G401.6 (cell line): Measurements from ENCODE around the gene SLC9B2.
A peak's percentile ranks its signal among the peaks of the same experiment; 100 is the strongest.

ENCODE experiments used
- FAIRE-seq: peaks from 2 replicates; lab custom pipeline; 2012; peaks lifted over from hg19 to GRCh38; lab: Jason Lieb, UNC

The SLC9B2 gene, protein sequence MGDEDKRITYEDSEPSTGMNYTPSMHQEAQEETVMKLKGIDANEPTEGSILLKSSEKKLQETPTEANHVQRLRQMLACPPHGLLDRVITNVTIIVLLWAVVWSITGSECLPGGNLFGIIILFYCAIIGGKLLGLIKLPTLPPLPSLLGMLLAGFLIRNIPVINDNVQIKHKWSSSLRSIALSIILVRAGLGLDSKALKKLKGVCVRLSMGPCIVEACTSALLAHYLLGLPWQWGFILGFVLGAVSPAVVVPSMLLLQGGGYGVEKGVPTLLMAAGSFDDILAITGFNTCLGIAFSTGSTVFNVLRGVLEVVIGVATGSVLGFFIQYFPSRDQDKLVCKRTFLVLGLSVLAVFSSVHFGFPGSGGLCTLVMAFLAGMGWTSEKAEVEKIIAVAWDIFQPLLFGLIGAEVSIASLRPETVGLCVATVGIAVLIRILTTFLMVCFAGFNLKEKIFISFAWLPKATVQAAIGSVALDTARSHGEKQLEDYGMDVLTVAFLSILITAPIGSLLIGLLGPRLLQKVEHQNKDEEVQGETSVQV

DNA sequence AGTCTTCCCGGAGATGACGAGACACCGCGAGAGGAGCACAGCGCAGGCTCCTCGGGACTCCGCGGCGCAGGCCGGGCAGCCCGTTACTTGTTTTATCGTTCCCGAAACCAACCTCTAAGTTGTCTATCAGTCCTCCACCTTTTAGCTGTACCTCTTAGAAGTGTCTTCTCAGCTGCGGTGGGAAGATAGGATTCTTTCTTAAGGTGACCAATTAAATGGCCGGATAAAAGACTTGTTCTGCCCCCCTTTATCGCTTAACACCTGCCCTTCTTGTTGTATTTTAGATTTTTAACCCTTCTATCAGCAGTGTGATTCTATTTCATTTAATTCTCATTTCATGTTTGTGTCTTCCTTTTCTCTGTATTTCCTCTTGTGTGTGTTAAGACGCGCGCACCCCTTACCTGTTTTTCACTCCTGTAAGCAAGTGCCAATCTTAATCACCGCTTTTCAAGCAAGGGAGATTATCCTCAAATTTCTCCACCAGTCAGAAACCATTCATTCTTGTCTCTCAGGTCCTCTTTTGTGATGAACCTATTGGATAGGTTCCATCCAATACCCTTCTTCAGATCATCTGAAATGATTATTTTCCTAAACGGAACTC is at the start of gene SLC9B2:
SLC9B2 (minus strand) TSS at position 15 of the 601 bp plus-strand sequence. CDS start 9,211 bp downstream, outside the sequence.
- no peak for FAIRE-seq

DNA sequence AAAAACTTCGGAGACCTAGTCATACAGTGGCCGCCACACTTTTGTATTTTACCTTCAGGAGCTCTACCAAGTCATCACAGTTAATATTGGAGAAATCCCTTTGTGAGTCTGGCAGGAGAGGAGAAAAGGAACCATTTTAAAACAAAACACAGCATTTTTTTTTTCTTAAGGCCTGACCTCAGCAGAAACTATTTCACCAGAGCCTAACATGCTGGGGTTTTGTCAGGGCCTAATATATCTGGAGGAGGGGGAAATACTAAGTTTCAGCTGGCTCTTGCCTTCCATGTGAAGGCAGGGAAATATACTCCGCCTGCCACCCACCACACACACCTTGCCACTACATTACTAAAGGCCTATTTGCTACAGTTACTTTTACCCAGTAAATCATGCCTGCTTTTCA is 49.6 kb upstream of the SLC9B2 start:
- no peak for FAIRE-seq

DNA sequence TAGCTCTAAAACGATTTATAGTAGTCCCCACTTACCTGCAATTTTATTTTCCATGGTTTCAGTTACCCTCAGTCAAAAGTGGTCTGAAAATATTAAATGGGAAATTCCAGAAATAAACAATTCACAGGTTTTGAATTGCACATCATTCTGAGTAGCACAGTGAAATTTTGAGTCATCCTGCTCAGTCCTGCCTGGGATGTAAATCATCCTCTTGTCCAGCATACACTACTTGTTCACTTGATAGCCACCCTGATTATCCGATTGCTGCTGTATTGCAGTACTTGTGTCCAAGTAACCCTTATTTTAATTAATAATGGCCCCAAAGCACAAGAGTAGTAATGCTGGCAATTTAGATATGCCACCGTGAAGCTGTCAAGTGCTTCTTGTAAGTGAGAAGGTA is 46.6 kb upstream of the SLC9B2 start:
- no peak for FAIRE-seq

DNA sequence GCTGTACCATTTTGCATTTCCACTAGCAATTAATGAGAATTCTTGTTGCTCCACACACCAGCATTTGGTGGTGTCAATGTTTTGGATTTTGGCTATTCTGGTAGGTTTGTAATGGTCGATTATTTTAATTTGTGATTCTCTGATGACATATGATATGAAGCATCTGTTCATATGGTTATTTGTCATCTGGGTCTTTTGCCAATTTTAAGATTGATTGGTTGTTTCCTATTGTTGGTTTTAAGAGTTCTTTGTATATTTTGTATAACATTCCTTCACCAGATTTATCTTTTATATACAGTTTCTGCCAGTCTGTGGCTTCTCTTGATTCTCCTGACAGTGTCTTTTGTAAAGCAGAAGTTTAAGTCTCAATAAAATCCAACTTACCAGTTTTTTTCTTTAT is 41.6 kb upstream of the SLC9B2 start:
- no peak for FAIRE-seq

DNA sequence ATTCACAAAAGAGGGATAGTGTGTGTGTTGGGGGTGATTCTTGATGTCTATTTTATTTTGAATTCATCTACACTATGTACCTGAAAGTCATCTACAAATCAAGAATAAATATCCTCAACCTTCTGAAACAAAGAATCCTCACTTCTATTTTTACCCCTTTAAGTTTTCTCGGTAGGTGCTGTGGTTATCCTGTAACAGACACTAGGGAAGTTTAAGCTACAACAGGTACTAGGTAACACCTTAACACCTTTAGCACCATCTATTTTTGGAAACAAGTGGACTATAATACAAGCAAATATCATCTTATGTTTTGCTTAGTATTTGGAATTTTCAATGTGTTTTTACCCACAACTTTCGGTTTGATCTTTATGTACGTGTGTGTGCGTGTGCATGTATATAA is 35.0 kb upstream of the SLC9B2 start:
- FAIRE-seq: no peak

DNA sequence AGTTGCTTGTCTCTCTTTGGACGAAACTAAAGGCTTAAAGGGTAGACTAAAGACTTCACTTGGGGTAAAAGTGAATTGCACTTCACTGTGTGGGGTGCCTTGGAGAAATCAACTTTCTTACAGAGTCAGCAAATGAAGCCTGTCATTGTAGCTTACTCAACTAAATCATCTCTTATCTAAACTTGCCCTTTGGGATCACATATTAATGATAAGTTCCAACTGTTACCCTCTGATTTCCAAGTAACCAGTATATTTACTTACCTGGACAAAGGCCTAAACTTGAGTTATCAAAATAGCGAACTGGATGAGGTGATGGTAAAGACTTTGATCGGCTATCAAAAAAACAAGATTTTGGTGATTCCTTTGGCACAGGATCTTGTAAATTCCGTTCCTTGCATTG is 32.0 kb upstream of the SLC9B2 start:
- no peak for FAIRE-seq

DNA sequence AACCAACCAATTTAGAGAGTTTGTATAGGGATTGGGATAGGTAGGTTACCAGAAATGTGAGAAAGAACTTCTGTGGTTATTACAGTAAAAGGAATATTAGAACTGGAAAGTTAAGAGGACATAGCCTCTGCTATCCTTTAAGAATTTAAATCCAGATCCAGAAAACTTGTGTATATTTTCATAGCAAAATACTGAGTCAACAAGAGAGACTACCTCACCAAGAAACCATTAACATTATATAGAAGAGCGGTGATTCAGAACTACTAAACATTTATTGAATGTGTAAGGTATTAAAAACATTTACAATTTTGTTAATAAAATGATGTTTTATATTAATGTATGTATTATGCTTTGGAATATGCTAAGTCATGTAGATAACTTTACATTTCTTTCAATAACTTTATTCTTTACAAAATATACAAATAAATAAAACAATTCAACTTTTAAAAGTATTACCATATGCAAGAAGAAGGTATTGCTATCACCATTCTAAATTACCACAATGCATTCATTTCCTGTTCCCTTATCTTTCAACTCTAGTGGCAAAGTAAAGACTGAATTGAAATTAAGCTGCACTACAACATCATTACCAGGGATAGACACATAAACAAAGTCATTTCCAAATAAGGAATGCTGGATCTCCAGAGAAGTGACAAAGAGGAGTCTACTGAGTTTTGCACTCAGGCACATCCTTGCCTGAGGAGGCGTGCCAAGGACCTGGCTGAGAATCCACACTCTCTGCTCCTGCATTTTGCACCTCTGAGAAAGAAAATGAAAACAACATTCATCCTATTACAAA is 29.2 kb upstream of the SLC9B2 start:
- peak; percentile 80 for FAIRE-seq

DNA sequence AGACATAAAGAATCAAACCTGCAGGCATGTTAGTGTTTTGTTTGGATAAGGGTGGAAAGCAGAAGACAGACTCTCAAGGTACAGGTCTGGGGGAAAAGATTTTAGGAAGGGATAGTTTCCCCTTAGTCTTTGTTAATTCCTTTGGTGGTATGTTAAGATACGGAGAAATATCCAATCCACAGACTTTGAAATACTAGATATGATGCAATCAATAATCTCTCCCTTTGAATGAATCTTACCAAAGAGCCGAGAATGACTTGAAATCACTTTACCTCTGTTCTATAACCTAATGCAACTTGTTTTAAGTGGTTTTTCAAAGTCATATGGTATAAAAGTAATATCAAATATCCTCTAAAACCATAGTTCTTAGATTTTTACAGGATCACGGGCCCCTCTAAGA is 28.3 kb upstream of the SLC9B2 start:
- no peak for FAIRE-seq

DNA sequence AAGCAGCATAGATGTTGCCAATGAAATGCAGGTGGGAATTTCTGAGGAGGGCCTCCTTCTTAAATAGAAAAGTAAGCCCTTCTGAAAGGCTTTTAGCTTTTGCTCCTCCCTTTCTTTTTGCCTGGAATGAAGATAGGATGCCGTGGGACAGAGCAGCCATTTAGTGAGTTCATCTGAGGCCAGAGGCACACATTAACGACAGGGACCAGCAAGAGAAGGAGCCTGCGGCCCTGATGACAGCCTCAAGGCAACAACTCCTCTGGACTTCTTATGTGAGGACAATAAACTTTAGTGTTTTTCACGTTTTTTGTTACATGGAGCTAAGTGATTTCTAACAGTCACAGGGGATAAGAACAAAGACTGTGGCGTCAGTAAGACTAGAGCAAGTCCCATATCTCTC is 24.1 kb upstream of the SLC9B2 start:
- no peak for FAIRE-seq

DNA sequence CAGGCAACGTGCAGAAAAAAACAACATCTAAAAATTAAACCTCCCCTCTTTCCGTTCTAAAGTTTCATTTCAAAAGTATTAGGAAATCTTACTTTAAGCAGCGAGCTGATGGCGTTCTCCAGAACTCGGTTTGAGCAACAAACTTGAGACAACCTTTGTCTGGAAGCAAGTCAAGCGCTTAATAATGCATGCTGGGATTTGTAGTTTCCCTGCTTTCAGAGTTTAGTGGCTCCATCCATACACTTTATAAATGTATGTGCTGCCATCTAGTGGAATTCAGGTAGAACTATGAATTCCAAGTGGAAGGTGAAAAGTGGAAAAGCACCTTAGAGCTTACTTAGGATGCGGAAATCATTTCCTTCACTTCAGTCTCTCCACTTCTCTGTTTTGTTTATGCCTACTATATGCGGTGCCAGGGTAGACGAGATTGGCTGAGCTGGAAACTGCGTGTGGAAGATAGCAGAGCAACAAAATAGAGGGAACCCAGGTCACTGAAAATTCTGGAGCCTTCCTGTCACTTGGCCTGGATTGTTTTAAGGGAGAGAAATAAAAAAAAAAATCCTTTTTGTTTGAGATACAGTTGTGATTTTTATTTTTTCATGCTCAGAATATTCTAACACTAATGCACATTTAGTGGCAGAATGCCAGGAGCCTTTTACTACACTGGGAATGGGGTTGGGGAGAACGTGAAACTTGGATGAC is 23.3 kb upstream of the SLC9B2 start, which contains the start of gene BDH2:
BDH2 (minus strand) TSS at position 144 of the 702 bp plus-strand sequence. CDS start 3,580 bp downstream, outside the sequence.
- peak; percentile 99 for FAIRE-seq

DNA sequence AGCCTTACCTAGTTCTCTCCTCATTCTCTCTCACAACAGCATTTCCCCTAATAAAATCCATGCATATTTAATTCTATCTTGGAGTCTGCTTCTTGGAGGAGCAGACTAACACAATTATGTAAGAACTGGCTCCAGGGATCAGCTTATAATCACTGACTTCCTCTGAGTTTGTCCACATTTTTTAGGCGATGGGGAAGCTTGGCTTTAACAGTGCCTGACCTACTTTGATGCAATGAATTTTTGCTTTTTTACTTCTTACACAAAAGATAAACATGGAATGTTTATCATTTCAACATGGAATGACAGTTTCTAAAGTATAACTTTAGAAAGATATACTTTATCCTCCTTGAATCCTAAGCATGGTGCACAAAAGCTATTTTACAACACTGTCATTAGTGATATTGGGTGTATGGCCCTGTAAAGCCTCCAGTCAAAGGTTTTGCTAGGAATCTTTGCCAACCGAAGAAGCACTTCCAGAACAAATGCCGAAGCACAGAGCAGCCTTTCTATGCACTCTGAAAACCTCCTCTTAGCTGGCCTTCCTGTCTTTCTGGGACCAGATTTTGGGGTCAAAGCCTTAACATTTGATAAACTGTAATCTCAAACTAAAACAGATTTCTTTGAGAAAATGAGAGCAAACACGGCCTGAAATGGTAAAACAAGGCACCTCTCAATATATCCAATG is 22.3 kb upstream of the SLC9B2 start:
- no peak for FAIRE-seq

DNA sequence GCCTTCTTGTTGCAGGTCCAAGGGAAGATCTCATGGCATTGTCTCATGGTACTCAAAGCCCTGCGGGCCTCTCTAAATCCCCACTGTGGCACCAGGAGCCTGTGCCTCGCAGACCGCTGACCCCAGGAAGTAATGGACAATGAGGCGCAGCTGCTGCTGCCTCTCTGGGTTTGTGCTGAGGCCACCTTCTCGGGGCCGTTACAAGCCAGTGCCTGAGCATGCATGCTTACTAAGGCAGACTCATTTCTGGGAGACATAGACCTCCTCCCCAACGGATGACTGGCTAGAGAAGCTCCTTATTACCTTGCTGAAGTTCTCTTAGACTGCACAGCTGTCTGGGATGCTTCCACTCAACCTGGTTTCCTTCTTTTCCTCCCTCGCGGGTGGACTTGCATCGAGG is 21.8 kb upstream of the SLC9B2 start:
- FAIRE-seq: no peak

DNA sequence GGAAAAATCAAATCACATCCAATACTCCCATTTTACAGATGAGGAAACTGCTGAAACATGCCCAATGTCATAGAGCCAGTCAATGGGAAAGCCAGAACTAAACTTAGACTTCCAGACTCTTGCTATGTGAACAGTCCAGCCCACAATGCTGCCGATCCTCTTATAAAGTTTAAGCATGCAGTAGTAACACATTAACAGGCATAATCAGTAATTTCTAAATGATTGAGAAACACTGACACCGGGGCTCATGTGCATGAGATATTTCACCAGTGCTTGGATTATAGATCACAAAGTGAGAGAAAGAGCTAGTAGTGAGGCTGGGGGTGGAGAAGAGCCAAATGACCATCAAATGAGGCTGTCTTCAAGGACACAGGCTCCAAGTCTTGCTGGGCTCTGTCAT is 20.6 kb upstream of the SLC9B2 start:
- FAIRE-seq: no peak

DNA sequence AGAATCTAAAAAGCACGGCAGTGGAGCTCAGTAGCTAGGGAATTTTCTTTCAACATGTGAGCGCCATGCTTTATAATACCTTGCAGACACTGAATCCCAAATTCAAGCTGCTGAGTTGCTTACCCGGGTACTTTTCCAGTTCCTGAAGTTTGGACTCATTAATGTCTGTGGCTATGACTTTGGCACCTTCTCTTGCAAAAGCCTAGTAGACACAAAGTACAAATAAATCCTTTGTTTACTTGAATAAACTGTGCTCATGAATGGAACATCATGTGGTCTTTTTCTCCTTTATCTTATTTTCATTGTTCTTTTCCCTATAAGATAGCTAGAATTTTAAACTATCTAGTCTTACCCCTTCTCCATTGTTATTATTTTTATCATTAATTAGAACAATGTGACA is 18.5 kb upstream of the SLC9B2 start:
- peak; percentile 6 for FAIRE-seq

DNA sequence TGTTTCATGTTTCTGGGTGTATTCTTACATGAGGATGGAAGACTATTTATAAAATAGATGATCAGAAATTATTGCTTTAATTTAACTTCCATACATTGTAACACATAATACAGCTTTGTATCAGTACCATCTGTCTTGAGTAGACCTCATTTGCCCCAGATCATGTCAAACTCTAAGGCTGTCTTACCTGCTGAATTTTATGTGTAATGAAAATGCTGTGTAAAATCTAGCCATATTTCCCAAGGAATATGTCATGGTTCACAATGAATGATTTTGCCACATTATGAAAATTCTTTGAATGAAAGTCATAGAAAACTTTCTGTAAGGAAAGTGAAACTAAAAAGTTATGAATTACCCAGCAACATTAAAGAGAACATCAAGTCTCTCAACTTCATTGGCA is 15.7 kb upstream of the SLC9B2 start:
- FAIRE-seq: no peak

DNA sequence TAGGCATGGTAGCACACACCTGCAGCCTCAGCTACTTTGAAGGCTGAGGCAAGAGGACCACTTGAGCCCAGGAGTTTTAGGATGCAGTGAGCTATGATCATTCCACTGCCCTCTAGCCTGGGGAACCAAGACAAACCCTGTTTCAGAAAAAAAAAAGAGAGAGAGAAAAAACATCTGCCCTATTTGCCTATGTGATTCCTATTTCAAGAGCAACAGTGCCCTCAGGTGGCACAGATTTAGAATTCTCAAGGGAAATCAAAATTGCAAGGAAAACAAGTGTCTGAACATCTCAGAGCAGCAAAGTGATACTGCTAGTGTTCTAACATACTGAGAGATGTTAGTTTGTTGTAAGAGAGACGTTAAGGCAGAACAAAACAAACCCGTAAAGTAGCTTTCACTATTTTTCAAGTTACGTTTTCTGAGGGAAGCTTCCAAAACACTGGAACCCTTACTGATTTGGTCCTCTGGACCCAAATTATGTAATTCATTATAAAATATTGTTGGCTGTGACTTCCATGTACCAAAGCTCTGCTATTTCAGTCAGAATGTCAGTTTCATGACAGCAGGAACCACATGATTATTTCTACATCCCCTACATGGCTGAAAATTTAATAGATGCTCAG is 15.2 kb upstream of the SLC9B2 start:
- FAIRE-seq: peak; percentile 97

DNA sequence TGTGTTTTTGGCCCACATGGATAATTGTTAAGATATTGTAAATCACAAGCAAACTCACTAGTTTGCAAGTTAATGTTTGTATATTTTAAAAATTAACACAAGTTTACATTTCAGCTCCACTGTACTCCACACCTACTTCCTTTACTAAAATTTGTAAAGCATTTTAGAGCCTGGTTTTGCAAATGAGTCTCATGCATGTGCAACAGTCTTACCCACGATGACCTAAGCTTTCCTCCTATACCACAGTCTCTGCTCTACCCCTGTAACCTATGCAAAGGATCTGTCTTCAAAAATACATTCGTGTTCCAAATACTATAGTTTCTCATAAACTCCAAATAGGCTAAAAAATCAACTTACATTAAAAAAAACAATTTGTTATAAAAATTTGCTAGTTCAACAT is 12.9 kb upstream of the SLC9B2 start:
- no peak for FAIRE-seq

DNA sequence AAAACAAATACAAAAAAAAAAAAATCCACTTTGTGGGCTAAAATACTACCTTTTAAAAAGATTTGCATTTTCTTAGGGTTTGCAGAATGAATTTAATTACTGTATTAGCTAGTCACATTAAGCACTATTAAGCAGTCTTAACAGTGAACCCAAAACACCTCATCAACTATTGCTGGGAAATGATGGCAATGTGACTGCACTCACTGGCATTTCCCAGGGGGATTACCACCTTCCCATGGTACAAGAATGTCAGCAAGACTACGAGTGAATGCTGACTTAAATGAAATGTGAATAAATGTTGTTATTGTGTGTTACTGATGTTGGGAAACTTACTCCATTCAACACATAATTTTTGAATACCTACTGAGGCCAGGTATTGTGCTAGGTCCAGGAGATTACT is 10.0 kb upstream of the SLC9B2 start:
- FAIRE-seq: no peak

DNA sequence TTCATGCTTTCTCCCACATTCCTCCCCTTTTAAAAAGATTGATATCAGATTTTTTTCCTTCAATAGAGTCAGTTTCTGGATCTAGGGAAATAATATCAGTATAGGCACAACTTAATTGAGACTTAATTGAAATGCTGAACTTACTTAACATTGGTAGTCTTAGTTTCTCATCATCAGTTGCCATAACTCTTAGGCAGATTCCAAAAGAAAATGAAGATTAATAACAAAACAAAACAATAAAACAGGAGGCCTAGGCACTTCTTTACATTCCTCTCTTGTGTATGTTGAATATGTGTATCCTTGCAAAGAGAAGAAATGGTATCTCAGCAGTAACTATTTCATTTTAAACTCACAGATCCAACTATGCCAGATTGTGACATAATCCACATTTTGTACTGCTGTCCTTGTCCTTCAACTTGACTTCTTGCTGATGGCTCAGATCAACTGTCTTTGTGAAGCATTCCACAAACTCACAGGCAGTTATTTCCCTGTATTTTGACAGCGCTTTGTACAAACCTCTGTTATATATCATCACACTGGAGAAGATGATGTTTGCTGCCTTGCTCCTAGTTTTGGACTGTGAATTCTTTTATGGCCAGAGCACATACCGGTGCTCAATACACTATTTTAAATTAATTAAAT is 9.1 kb upstream of the SLC9B2 start:
- no peak for FAIRE-seq

DNA sequence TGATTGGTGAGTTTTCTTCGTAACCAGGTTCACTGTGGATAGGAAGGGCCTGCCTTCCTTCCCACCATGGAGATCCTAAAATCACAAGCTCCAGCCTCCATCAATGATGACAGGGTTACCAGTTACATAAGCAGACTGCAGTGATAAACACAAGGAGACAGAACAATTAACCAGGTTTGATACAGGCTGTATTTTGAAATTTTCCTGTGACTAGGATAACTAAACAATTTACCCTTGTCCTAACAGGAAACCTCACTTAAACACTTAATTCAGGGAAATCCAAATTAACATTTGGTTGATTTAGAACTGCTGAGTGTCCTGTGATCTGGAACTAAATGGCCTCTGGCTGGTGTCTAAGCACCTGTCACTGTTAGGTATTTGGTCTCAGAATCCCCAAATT is 3.1 kb upstream of the SLC9B2 start:
- FAIRE-seq: no peak
